DMS53 treated with DMSO at 0.1 percent for 48 hours (cell line): Measurements from ENCODE around the gene CACFD1.
A peak's percentile ranks its signal among the peaks of the same experiment; 100 is the strongest.
"Not testable (repeated sequence)": the region's sequence is repeated elsewhere in the genome, so short reads cannot be mapped to it uniquely, and the experiment has no call there.

Experiments
- DNase-seq: peaks from one replicate; lab custom pipeline; 2025; ENCODE audit not compliant: unreplicated experiment; lab: John Stamatoyannopoulos, UW

CACFD1 gene

GRCh38 chr9:133439337-133439736 lies 20.4 kb upstream of the CACFD1 start:
- no peak for DNase-seq

GRCh38 chr9:133440874-133441273 lies 18.9 kb upstream of the CACFD1 start:
- DNase-seq: no peak

GRCh38 chr9:133441571-133441970 lies 18.2 kb upstream of the CACFD1 start:
- DNase-seq: no peak

- DNase-seq: no peak
These were observed 16.5 kb upstream of the CACFD1 start for GRCh38 chr9:133443248-133443647.

- peak; percentile 75 for DNase-seq
These were observed 15.8 kb upstream of the CACFD1 start for GRCh38 chr9:133443982-133444381.

- no peak for DNase-seq
These were observed 14.3 kb upstream of the CACFD1 start for GRCh38 chr9:133445293-133445969.

GRCh38 chr9:133448487-133448972 lies 11.2 kb upstream of the CACFD1 start:
- no peak for DNase-seq

GRCh38 chr9:133449760-133450159 lies 10.0 kb upstream of the CACFD1 start:
- peak; percentile 68 for DNase-seq

- not testable (repeated sequence) for DNase-seq
These were observed 7.9 kb upstream of the CACFD1 start for GRCh38 chr9:133451865-133452264.

GRCh38 chr9:133452562-133452961 lies 7.2 kb upstream of the CACFD1 start:
- no peak for DNase-seq

GRCh38 chr9:133453651-133454050 lies 6.1 kb upstream of the CACFD1 start:
- DNase-seq: no peak

- DNase-seq: no peak
These were observed 5.5 kb upstream of the CACFD1 start for GRCh38 chr9:133454325-133454724.

GRCh38 chr9:133454943-133455673 lies 4.7 kb upstream of the CACFD1 start:
- DNase-seq: no peak

- DNase-seq: no peak
These were observed 3.8 kb upstream of the CACFD1 start for GRCh38 chr9:133455936-133456335.

- DNase-seq: no peak
These were observed 3.4 kb upstream of the CACFD1 start for GRCh38 chr9:133456409-133456808.

GRCh38 chr9:133457233-133457632 lies 2.5 kb upstream of the CACFD1 start:
- no peak for DNase-seq

- DNase-seq: no peak
These were observed 2.0 kb upstream of the CACFD1 start for GRCh38 chr9:133457748-133458147.

- peak; percentile 13 for DNase-seq
These were observed 1.0 kb upstream of the CACFD1 start for GRCh38 chr9:133458643-133459312.

GRCh38 chr9:133460405-133461175 lies 812 bp downstream of the CACFD1 start:
- peak; percentile 93 for DNase-seq

- no peak for DNase-seq
These were observed 2.2 kb downstream of the CACFD1 start for GRCh38 chr9:133461975-133462374.

- DNase-seq: no peak
These were observed 3.6 kb downstream of the CACFD1 start for GRCh38 chr9:133463234-133463863.
